Measurements from ENCODE around the gene KBTBD12.

Gene KBTBD12

GRCh38 chr3:127997016-127997415 is 82.0 kb downstream of the KBTBD12 start:
- no peak overlapping the region for H3K27ac ChIP-seq
- TF ChIP-seq EZH2 (IDR thresholded peaks at IDR 0.05): no peak
- TF ChIP-seq FOXP2 (optimal IDR thresholded peaks at IDR 0.05; ENCODE audit: control extremely low read depth, extremely low read length, insufficient read depth): no peak
- TF ChIP-seq POLR2AphosphoS5 (IDR thresholded peaks at IDR 0.05; ENCODE audit: borderline replicate concordance, low read depth, low read length): no peak
- DNase-seq (ENCODE audit: low read depth, low spot score): no peak

GRCh38 chr3:127997961-127998360 is 82.9 kb downstream of the KBTBD12 start:
- TF ChIP-seq FOXP2 (optimal IDR thresholded peaks at IDR 0.05; ENCODE audit: control extremely low read depth, extremely low read length, insufficient read depth) (no peak), EZH2 (IDR thresholded peaks at IDR 0.05) (no peak), POLR2AphosphoS5 (IDR thresholded peaks at IDR 0.05; ENCODE audit: borderline replicate concordance, low read depth, low read length) (no peak)
- Histone ChIP-seq H3K27ac (no peak overlapping the region), H3K9me3 (ENCODE audit: low read depth, low read length) (no peaks in the 10 kb centered on the region), H3K4me3 (no peak overlapping the region), H3K36me3 (ENCODE audit: insufficient read depth, low read length) (no peaks in the 10 kb centered on the region), H3K9ac (ENCODE audit: insufficient read length) (no peak overlapping the region)
- no peak for DNase-seq (ENCODE audit: low read depth, low spot score)

More at GRCh38 chr3:127997016-127997415, 82.0 kb downstream of the KBTBD12 start:
- no peak overlapping the region for H3K4me3 ChIP-seq
- H3K9ac ChIP-seq (ENCODE audit: insufficient read length): no peak overlapping the region
- no peaks in the 10 kb centered on the region for H3K9me3 ChIP-seq (ENCODE audit: low read depth, low read length)
- H3K36me3 ChIP-seq (ENCODE audit: insufficient read depth, low read length): no peaks in the 10 kb centered on the region

GRCh38 chr3:127998596-127998995 is 83.6 kb downstream of the KBTBD12 start:
- Histone ChIP-seq H3K9me3 (ENCODE audit: low read depth, low read length) (no peaks in the 10 kb centered on the region), H3K9ac (ENCODE audit: insufficient read length) (no peak overlapping the region), H3K36me3 (ENCODE audit: insufficient read depth, low read length) (no peaks in the 10 kb centered on the region), H3K4me3 (no peak overlapping the region), H3K27ac (no peak overlapping the region)
- TF ChIP-seq POLR2AphosphoS5 (IDR thresholded peaks at IDR 0.05; ENCODE audit: borderline replicate concordance, low read depth, low read length) (no peak), EZH2 (IDR thresholded peaks at IDR 0.05) (no peak), FOXP2 (optimal IDR thresholded peaks at IDR 0.05; ENCODE audit: control extremely low read depth, extremely low read length, insufficient read depth) (no peak)
- DNase-seq (ENCODE audit: low read depth, low spot score): no peak

GRCh38 chr3:127999509-128000106 is 84.6 kb downstream of the KBTBD12 start:
- Histone ChIP-seq H3K4me3 (no peak overlapping the region), H3K27ac (no peak overlapping the region), H3K36me3 (ENCODE audit: insufficient read depth, low read length) (no peaks in the 10 kb centered on the region), H3K9ac (ENCODE audit: insufficient read length) (no peak overlapping the region), H3K9me3 (ENCODE audit: low read depth, low read length) (no peaks in the 10 kb centered on the region)
- TF ChIP-seq FOXP2 (optimal IDR thresholded peaks at IDR 0.05; ENCODE audit: control extremely low read depth, extremely low read length, insufficient read depth): no peak
- no peak for TF ChIP-seq POLR2AphosphoS5 (IDR thresholded peaks at IDR 0.05; ENCODE audit: borderline replicate concordance, low read depth, low read length)
- TF ChIP-seq EZH2 (IDR thresholded peaks at IDR 0.05): no peak
- DNase-seq (ENCODE audit: low read depth, low spot score): no peak

- Histone ChIP-seq H3K27ac (no peak overlapping the region), H3K9me3 (ENCODE audit: low read depth, low read length) (no peaks in the 10 kb centered on the region), H3K4me3 (no peak overlapping the region), H3K36me3 (ENCODE audit: insufficient read depth, low read length) (no peaks in the 10 kb centered on the region), H3K9ac (ENCODE audit: insufficient read length) (no peak overlapping the region)
- TF ChIP-seq POLR2AphosphoS5 (IDR thresholded peaks at IDR 0.05; ENCODE audit: borderline replicate concordance, low read depth, low read length): no peak
- TF ChIP-seq EZH2 (IDR thresholded peaks at IDR 0.05): no peak
- TF ChIP-seq FOXP2 (optimal IDR thresholded peaks at IDR 0.05; ENCODE audit: control extremely low read depth, extremely low read length, insufficient read depth): no peak
- no peak for DNase-seq (ENCODE audit: low read depth, low spot score)
Measured at GRCh38 chr3:128001576-128001975, 86.5 kb downstream of the KBTBD12 start.

DNA sequence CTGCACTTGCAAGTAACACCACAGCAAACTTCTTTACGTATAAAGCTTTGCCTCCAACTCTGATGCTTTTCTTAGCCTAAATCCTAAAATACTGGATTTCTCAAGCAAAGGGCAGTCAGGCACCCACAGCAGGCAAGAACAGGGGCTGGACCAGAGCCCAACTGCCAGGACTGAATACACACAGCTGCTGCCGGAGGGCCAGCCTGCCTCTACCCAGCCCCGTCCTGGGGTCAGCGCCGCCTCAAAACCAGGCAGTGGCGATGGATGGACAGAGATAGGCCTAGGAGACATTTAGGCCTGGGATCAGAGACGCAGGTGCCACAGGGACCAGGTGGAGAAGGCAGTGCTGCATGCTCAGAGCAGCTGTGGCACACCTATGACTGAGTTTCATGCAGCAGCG is 89.6 kb downstream of the KBTBD12 start:
- no peaks in the 10 kb centered on the region for H3K9me3 ChIP-seq (ENCODE audit: low read depth, low read length)
- no peaks in the 10 kb centered on the region for H3K36me3 ChIP-seq (ENCODE audit: insufficient read depth, low read length)
- TF ChIP-seq POLR2AphosphoS5 (IDR thresholded peaks at IDR 0.05; ENCODE audit: borderline replicate concordance, low read depth, low read length) (no peak), EZH2 (IDR thresholded peaks at IDR 0.05) (no peak), FOXP2 (optimal IDR thresholded peaks at IDR 0.05; ENCODE audit: control extremely low read depth, extremely low read length, insufficient read depth) (no peak)
- H3K27ac ChIP-seq: no peak overlapping the region
- H3K9ac ChIP-seq (ENCODE audit: insufficient read length): no peak overlapping the region
- no peak for DNase-seq (ENCODE audit: low read depth, low spot score)
- H3K4me3 ChIP-seq: no peak overlapping the region

GRCh38 chr3:128006061-128007032 is 91.3 kb downstream of the KBTBD12 start:
- H3K9me3 ChIP-seq (ENCODE audit: low read depth, low read length): no peaks in the 10 kb centered on the region
- no peak for DNase-seq (ENCODE audit: low read depth, low spot score)
- H3K9ac ChIP-seq (ENCODE audit: insufficient read length): no peak overlapping the region
- no peaks in the 10 kb centered on the region for H3K36me3 ChIP-seq (ENCODE audit: insufficient read depth, low read length)
- H3K4me3 ChIP-seq: no peak overlapping the region
- no peak overlapping the region for H3K27ac ChIP-seq
- TF ChIP-seq FOXP2 (optimal IDR thresholded peaks at IDR 0.05; ENCODE audit: control extremely low read depth, extremely low read length, insufficient read depth): no peak
- TF ChIP-seq POLR2AphosphoS5 (IDR thresholded peaks at IDR 0.05; ENCODE audit: borderline replicate concordance, low read depth, low read length): no peak
- no peak for TF ChIP-seq EZH2 (IDR thresholded peaks at IDR 0.05)

GRCh38 chr3:128007033-128007424 is 92.0 kb downstream of the KBTBD12 start:
- Histone ChIP-seq H3K9ac (ENCODE audit: insufficient read length) (no peak overlapping the region), H3K4me3 (no peak overlapping the region), H3K27ac (no peak overlapping the region), H3K36me3 (ENCODE audit: insufficient read depth, low read length) (no peaks in the 10 kb centered on the region), H3K9me3 (ENCODE audit: low read depth, low read length) (no peaks in the 10 kb centered on the region)
- TF ChIP-seq POLR2AphosphoS5 (IDR thresholded peaks at IDR 0.05; ENCODE audit: borderline replicate concordance, low read depth, low read length) (no peak), FOXP2 (optimal IDR thresholded peaks at IDR 0.05; ENCODE audit: control extremely low read depth, extremely low read length, insufficient read depth) (no peak), EZH2 (IDR thresholded peaks at IDR 0.05) (no peak)
- no peak for DNase-seq (ENCODE audit: low read depth, low spot score)
